CD4-positive, alpha-beta T cell treated with Interleukin-15 for 1 hour (primary cell): ENCODE results near the gene PDCD1LG2.
"Not testable (repeated sequence)": the region's sequence is repeated elsewhere in the genome, so short reads cannot be mapped to it uniquely, and the experiment has no call there.

Experiments used
- DNase-seq: peaks from one replicate; pipeline ENCODE4 v3.0.0-alpha.2; 2020

The PDCD1LG2 gene

GRCh38 chr9:5510360-5510931 lies at the start of gene PDCD1LG2:
Gene PDCD1LG2 (plus strand): TSS chr9:5510531. CDS start chr9:5522547, 12,016 bp downstream.
- DNase-seq: no peak

GRCh38 chr9:5464831-5465330 lies 45.5 kb upstream of the PDCD1LG2 start:
- not testable (repeated sequence) for DNase-seq

- no peak for DNase-seq
Measured at GRCh38 chr9:5466005-5466404, 44.3 kb upstream of the PDCD1LG2 start.

GRCh38 chr9:5466766-5467165 lies 43.6 kb upstream of the PDCD1LG2 start:
- DNase-seq: no peak

DNA sequence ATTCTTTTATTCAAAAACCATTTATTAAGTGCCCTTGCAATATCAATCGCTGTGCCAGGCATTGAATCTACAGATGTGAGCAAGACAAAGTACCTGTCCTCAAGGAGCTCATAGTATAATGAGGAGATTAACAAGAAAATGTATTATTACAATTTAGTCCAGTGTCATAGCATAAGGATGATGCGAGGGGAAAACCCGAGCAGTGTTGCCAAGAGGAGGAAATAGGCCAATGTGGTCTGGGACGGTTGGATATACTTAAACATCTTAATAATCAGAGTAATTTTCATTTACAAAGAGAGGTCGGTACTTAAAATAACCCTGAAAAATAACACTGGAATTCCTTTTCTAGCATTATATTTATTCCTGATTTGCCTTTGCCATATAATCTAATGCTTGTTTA lies 41.5 kb upstream of the PDCD1LG2 start:
- DNase-seq: no peak

DNA sequence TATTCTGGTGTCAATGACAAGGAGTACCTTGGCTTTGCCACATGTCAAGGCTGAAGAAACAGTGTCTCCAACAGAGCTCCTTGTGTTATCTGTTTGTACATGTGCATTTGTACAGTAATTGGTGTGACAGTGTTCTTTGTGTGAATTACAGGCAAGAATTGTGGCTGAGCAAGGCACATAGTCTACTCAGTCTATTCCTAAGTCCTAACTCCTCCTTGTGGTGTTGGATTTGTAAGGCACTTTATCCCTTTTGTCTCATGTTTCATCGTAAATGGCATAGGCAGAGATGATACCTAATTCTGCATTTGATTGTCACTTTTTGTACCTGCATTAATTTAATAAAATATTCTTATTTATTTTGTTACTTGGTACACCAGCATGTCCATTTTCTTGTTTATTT lies 40.2 kb upstream of the PDCD1LG2 start:
- no peak for DNase-seq

- no peak for DNase-seq
Measured at GRCh38 chr9:5470816-5471215, 39.5 kb upstream of the PDCD1LG2 start.

DNA sequence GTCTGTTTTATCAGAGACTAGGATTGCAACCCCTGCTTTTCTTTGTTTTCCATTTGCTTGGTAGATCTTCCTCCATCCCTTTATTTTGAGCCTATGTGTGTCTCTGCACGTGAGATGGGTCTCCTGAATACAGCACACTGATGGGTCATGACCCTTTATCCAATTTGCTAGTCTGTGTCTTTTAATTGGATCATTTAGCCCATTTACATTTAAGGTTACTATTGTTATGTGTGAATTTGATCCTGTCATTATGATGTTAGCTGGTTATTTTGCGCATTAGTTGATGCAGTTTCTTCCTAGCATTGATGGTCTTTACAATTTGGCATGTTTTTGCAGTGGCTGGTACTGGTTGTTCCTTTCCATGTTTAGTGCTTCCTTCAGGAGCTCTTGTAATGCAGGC lies 34.7 kb upstream of the PDCD1LG2 start:
- DNase-seq: not testable (repeated sequence)

DNA sequence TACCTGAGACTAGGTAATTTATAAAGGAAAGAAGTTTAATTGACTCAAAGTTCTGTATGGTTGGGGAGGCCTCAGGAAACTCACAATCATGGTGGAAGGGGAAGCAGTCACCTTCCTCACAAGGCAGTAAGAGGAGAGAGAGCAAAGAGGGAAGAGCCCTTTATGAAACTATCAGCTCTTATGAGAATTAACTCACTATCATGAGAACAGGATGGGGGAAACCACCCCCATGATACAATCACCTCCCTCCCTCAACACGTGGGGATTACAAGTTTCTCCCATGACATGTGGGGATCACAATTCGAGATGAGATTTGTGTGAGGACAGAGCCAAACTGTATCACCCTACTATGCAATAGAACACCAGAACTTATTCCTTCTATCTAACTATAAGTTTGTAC lies 32.1 kb upstream of the PDCD1LG2 start:
- no peak for DNase-seq

DNA sequence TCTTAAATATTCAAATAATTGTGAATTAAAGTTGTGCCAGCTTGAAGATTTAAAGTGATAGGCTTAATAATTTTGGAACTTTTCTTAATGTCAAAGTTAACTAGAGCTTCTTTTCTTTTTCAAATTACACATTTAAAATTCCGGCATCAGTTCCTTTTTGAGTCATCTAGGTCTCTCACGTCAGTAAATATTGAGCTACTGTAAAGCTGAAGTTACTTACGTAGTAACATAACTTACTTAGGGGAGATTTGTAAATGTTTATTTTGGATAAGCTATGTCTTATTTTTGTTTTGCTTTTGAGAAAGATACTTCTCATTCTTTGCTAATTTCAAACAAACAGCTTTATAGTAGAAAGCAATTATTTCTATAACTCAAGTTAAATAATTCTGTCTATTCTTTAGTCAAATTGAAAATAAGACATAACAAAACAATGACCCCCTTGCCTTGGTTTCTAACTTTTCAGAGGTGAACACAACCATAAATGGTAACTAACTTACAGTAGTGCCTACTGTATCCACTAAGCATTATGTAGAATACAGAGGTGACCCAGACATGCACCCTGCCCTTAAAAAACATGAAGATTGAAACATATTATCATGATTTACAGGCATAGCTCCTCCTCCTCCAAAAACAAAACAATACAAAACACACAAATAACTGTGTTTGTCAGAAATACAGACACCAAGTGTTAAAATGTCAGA lies 30.2 kb upstream of the PDCD1LG2 start:
- DNase-seq: no peak

DNA sequence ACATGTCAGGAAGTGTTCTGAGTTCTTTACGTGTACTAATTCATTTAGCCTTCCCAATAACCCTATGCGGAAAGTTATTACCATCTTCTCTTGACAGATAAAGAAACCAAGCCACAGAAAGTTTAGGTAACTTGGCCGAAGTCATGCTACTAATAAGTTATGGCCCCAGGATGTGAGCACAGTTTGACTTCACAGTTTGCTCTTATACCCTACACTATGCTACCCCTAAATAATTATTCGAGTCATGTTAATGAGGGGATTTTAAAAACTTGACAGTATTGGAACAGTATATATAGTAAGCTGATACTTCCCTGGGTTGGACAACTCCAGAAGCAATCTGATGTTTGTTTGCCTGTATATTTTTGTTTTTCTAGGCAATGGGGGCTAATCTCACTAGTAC lies 29.4 kb upstream of the PDCD1LG2 start:
- no peak for DNase-seq

DNA sequence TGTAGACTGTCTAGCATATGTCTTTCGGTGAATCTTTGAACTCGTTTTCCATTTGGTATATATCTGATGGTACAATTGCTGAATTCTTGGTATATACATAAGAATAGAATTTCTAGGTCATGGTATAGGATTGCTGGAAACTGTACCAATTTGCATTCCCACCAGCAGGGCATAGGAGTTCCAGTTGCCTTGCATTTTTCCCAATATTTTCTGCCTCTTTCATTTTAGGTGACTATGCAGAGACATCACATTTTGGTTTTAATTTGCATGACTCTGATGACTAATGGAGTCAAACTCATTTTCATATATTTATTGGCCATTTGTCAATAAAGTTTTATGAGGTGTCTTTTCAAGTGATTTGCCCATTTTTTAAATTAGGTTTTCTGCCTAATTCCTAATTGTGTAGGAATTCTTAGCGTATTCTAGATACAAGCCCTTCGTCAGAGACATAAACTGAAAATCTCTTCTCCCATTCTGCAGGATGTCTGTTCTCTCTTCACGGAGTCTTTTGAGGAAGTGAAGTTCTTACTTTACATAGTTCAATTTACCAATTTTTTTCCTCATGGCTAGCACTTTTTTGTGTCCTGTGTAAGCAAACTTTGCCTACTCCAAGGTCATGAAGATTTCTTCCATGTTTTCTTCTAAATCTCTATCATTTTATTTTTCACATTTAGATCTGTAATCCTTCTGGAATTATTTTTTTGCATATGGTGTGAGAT lies 28.9 kb upstream of the PDCD1LG2 start:
- no peak for DNase-seq

- no peak for DNase-seq
Measured at GRCh38 chr9:5482194-5482593, 28.1 kb upstream of the PDCD1LG2 start.

- DNase-seq: no peak
Measured at GRCh38 chr9:5483306-5483705, 27.0 kb upstream of the PDCD1LG2 start.

DNA sequence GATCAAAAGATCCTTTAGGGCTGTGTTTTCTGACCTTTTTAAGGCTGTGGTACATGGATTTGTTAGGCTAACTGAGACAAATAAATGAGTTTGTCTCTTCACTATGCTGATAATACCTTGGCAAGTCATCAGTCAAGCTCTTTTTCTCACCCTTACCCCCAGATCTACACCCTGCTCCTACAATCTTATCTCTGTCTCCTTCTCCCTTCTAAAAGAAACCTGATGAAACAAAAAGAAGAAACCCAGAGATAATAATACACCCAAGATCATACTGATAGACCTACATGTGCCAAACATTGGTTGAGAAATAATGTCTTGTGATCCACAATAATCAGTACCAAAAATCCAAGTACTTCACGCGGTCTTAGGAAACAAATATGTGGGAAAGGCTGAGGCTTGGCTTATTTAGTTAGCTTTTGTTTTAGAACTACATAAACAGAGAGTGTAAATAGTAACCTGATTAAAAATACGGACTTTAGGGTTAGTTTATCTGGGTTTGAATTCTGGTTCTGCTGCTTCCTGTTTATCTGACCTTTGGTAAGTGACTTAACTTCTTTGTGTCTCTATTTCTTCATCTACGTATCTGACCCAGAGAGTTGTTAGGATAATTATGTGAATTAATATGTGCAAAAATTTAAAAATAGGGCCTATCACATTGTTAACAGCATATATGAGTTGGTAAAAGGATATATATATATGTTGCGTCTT lies 24.8 kb upstream of the PDCD1LG2 start:
- DNase-seq: no peak

DNA sequence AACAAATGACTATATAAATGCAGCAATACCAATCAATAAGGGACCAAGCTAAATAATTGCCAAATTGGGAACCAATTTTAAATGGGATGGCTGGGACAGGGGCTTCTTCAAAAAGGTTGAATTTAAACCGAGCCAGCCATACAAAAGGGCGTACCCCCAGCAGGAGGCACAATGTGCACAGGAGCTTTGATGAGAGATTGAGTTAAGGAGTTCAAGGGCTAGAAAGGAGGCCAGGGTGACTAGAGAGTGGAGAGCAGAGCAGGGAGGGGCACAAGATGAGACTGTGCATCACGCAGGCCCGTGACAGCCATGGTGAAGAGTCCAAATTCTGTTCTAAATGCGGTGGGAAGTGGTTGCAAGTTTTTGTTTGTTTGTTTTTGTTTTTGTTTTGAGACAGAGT lies 23.3 kb upstream of the PDCD1LG2 start:
- DNase-seq: no peak

- no peak for DNase-seq
Measured at GRCh38 chr9:5488221-5489008, 21.9 kb upstream of the PDCD1LG2 start.

DNA sequence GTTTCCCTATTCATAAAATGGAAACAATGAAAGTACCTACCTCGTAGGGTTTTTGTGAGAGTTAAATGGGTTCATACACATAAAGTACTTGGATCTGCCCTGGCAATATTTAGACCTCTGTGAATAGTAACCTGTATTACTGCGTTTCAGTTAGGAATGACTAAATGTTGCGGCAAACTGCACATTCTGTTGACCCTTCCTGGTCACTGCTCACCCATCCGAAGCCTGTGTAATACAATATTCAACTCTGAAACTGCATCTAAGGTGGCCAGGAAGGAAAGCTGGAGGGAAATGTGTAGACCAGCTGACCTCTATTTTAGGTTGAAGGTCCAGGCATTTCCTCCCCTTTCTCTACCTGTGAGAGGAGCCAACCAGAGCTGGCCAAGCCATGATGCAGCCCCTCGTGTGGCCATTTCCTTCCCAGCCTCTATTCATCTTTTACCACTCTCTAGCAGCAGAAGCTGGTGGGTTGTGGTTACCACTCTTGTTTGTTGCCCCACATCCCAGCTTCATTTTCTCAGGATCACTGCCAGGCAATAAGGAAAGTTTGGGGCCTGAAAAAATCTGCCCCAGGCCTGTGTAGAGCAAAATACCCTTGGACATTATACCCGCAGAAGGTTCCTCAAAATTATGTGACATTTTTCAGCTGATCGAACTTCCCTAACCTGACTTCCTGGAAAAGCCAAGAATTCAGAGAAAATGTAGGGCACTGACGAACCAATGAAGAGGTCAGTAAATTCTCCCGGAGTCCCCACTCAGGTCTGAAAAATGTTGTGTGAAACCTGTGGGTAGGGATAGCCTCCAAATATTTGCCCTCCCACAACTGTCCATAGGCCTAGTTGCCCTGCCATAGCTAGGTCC lies 20.5 kb upstream of the PDCD1LG2 start:
- no peak for DNase-seq

DNA sequence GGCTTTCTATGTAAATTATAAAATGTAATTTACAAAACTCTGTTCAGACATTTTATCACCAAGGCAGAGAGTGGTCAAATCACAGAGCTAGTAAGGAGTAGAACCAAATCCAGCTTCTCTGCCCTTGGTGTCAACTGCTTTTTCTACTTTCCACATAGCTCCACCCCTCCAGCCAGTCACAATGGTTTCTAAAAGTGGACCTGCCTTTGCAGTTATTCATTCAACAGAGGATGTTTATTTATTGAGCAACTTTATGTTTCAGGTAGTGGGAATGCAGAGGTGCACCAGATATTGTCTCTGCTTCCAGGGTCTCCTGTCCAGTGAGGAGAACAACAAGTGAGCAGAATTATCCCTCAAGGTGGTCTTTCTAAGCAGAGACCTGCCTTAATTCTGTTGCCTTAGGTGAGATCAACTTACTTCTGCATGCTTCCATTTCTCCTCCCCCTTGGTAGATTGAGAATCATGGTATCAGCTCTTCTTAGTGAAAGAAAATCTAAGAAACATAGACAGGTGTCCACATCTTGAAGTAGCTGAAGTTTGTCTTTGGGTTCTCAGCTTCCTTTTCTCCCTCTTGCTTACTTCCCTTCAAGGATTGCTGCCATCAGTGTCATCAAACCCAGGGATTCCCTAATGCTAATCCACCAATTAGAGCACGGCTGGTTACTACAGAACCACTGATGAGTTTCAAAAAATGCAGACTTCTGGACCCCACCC lies 17.2 kb upstream of the PDCD1LG2 start:
- no peak for DNase-seq

GRCh38 chr9:5493679-5494511 lies 16.4 kb upstream of the PDCD1LG2 start:
- DNase-seq: peak; percentile 45
